ENCODE measurements around the gene JADE3. TPM values are rescaled to one million over a fixed set of nuclear protein-coding genes. Genes with fewer than 3 reads are reported as not detected.

Gene JADE3
- total RNA-seq, 1 experiment from 2014 or later: 17.0 TPM

DNA sequence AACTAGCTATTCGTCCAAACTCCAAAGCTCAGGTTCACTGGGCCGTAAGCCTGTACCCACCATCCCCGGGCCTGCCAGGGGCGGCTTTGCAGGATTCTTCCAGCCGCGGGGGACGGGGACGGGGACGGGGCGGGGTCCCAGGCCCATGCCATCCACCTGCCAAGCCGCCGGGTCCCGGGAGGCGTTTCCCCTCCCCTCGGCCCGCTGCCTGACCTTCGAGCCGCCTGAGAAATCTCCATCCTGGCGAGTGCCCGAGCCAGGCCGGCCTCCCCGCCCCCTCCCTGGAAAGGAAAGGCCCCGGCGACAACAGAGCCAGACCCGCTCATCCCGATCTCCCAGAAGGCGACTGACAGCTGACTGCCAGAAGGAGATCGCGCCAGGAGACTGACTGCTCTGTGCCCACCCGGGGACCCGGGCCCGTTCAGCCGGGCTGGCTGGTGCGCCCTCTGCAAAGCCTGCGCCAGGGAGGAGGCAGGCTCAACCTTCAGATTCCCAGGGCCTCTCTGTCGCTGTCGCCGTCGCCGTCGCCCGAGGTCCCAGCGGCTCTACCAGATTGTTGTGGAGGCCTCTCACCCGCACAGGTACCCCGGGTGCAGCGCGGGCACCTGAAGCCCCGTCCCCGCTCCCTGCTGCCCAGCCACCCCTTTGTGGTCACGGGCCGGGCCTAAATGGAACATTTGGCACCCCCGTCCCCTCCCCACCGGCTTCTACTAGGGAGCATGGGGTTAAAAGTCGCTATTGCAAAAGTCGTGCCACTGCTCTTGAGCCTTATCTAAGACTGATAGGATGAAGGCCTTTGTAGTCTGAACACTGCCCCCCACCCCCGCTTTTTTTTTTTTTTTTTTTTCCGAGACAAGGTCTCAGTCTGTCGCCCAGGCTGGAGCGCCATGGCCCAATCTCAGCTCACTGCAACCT lies 166.2 kb downstream of the JADE3 start, which contains the start of gene RGN:
RGN (plus strand) TSS at position 315 of the 915 bp plus-strand sequence. CDS start 2,702 bp downstream, outside the sequence.
- Mint-ChIP-seq H3K4me1 (ENCODE audit: low read depth, unreplicated experiment) (no peaks in the 10 kb centered on the region), H3K27ac (ENCODE audit: unreplicated experiment) (no peak within 1 kb of the TSS), H3K9me3 (ENCODE audit: low read depth, unreplicated experiment) (no peaks in the 10 kb centered on the region), H3K36me3 (ENCODE audit: insufficient read depth, unreplicated experiment) (no peaks in the 10 kb centered on the region), H3K4me3 (ENCODE audit: low read depth, unreplicated experiment) (peak within 1 kb of the TSS; percentile 55), H3K27me3 (ENCODE audit: unreplicated experiment) (no peaks in the 10 kb centered on the region)
- BruUV-seq (replicated peaks): no TSS peak
- TF ChIP-seq, protein P1, sequence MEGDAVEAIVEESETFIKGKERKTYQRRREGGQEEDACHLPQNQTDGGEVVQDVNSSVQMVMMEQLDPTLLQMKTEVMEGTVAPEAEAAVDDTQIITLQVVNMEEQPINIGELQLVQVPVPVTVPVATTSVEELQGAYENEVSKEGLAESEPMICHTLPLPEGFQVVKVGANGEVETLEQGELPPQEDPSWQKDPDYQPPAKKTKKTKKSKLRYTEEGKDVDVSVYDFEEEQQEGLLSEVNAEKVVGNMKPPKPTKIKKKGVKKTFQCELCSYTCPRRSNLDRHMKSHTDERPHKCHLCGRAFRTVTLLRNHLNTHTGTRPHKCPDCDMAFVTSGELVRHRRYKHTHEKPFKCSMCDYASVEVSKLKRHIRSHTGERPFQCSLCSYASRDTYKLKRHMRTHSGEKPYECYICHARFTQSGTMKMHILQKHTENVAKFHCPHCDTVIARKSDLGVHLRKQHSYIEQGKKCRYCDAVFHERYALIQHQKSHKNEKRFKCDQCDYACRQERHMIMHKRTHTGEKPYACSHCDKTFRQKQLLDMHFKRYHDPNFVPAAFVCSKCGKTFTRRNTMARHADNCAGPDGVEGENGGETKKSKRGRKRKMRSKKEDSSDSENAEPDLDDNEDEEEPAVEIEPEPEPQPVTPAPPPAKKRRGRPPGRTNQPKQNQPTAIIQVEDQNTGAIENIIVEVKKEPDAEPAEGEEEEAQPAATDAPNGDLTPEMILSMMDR (IDR thresholded peaks at IDR 0.05; ENCODE audit: unreplicated experiment): no peak
- peak; percentile 14 for DNase-seq
- intact Hi-C loops (cut with micrococcal nuclease; ENCODE audit: unreplicated experiment): no loop called here
- CTCF ChIA-PET: interaction anchor here (0.7 kb wide), 1 partner anchor 11 kb away, joined by 5 read pairs; no protein-coding TSS in a partner anchor

DNA sequence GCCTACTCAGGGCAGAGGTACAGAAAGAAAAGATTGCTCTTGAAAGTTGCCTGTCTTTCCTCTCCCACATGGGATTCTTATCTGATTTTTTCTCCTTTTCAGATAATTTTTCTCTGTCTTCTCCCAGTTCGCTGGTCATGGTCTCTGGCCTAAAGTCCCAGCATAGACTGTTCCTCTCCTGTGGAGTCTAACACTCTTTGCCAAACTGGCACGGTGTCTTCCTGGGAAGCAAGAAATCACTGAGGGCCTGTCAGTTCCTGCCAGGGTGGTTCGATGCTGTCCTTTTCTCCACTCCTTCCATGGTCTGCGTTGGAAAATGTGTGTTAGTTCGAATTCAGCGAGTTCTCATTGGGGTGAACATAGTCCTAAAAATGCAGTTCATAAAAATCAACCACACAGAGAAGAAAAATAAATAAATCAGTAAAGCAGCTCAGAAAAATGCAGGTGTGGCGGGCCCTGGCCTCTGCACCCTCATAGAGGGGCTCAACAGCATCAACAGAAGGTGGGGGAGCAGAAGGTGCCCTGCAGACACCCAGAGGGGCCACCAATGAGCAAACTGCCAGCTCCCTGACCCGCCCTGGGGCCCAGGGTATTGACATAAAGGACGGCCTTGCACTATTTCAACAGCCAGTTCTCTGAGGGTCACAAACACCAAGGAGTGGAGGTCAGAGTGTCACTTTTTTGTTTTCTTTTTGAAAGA lies 168.1 kb downstream of the JADE3 start:
- CTCF ChIA-PET: interaction anchor here (0.7 kb wide), 2 partner anchors 17 to 222 kb away, joined by 3 read pairs; no protein-coding TSS in a partner anchor
- H3K36me3 Mint-ChIP-seq (ENCODE audit: insufficient read depth, unreplicated experiment): no peaks in the 10 kb centered on the region
- no TSS peak for BruUV-seq (replicated peaks)
- intact Hi-C loops (cut with micrococcal nuclease; ENCODE audit: unreplicated experiment): no loop called here
- H3K27ac Mint-ChIP-seq (ENCODE audit: unreplicated experiment): no peak overlapping the region
- no peak overlapping the region for H3K4me3 Mint-ChIP-seq (ENCODE audit: low read depth, unreplicated experiment)
- H3K4me1 Mint-ChIP-seq (ENCODE audit: low read depth, unreplicated experiment): no peaks in the 10 kb centered on the region
- H3K9me3 Mint-ChIP-seq (ENCODE audit: low read depth, unreplicated experiment): no peaks in the 10 kb centered on the region
- no peaks in the 10 kb centered on the region for H3K27me3 Mint-ChIP-seq (ENCODE audit: unreplicated experiment)
- no peak for DNase-seq
- TF ChIP-seq, protein P1 (IDR thresholded peaks at IDR 0.05; ENCODE audit: unreplicated experiment): no peak

DNA sequence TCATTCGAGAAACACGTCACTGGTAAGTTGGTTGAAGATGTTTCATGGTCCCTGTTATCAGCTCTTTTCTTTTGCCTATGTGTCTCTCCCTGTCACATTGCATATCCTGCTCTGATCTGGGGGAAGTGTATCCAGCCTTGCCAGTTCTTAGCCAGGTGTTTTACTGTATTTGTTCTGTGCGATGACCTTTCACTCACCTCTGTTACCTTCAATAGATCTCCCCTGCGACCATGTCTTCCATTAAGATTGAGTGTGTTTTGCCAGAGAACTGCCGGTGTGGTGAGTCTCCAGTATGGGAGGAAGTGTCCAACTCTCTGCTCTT lies 168.7 kb downstream of the JADE3 start:
- no peak for DNase-seq
- no peaks in the 10 kb centered on the region for H3K36me3 Mint-ChIP-seq (ENCODE audit: insufficient read depth, unreplicated experiment)
- intact Hi-C loops (cut with micrococcal nuclease; ENCODE audit: unreplicated experiment): no loop called here
- TF ChIP-seq, protein P1 (IDR thresholded peaks at IDR 0.05; ENCODE audit: unreplicated experiment): no peak
- H3K9me3 Mint-ChIP-seq (ENCODE audit: low read depth, unreplicated experiment): no peaks in the 10 kb centered on the region
- no peak overlapping the region for H3K27ac Mint-ChIP-seq (ENCODE audit: unreplicated experiment)
- CTCF ChIA-PET: interaction anchor here (0.7 kb wide), 2 partner anchors 16 to 222 kb away, joined by 3 read pairs; no protein-coding TSS in a partner anchor
- H3K4me3 Mint-ChIP-seq (ENCODE audit: low read depth, unreplicated experiment): no peak overlapping the region
- no peaks in the 10 kb centered on the region for H3K4me1 Mint-ChIP-seq (ENCODE audit: low read depth, unreplicated experiment)
- no peaks in the 10 kb centered on the region for H3K27me3 Mint-ChIP-seq (ENCODE audit: unreplicated experiment)
- BruUV-seq (replicated peaks): no TSS peak

DNA sequence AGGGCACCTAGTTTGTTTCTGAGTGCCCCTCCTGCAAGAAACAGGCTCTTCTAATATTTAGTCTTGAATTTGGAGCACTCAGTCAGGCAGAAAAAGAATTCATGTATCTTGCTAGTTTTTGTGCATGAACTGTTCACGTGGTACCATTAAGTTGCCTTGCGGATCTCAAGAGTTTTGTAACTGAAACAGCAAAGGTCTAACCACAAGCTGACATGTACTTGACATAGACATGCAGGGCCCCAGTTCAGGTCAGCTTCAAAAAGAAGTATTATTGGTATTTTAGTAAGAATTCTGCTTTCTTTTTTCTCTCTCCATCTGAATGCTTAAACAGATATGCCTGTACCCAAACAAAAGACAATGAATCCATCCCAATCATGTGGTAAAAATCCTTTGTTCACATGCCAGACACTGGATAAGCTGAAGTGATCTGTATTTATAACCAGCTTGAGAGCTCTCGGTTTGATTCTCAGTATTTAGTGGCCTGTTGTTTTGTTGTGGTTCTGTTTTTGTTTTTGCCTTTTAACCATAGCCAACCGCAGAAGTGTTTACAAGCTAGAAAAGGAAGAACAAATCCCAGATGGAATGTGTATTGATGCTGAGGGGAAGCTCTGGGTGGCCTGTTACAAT lies 179.0 kb downstream of the JADE3 start:
- no peaks in the 10 kb centered on the region for H3K36me3 Mint-ChIP-seq (ENCODE audit: insufficient read depth, unreplicated experiment)
- H3K4me3 Mint-ChIP-seq (ENCODE audit: low read depth, unreplicated experiment): no peak overlapping the region
- no peak for DNase-seq
- no peaks in the 10 kb centered on the region for H3K27me3 Mint-ChIP-seq (ENCODE audit: unreplicated experiment)
- H3K27ac Mint-ChIP-seq (ENCODE audit: unreplicated experiment): no peak overlapping the region
- TF ChIP-seq, protein P1 (IDR thresholded peaks at IDR 0.05; ENCODE audit: unreplicated experiment): no peak
- H3K9me3 Mint-ChIP-seq (ENCODE audit: low read depth, unreplicated experiment): no peaks in the 10 kb centered on the region
- CTCF ChIA-PET: no interaction called here
- BruUV-seq (replicated peaks): no TSS peak
- intact Hi-C loops (cut with micrococcal nuclease; ENCODE audit: unreplicated experiment): loop anchor here (5.0 to 10.0 kb wide), 2 partner anchors 189 to 286 kb away; no protein-coding TSS in a partner anchor
- H3K4me1 Mint-ChIP-seq (ENCODE audit: low read depth, unreplicated experiment): no peaks in the 10 kb centered on the region
